Spleen (tissue), 11 donors: ENCODE results near the gene ANO3. TPM values are rescaled to one million over a fixed set of nuclear protein-coding genes. Genes with fewer than 3 reads are reported as not detected.

ENCODE experiments used
- DNase-seq: peaks from one replicate; pipeline ENCODE4 v3.0.0-alpha.2; 2020
- H3K27ac ChIP-seq, 8 donors: fragments of 200-600 bp; sonication (generic) in 7 of 8; 1 replicate in 4 of 8; 2 replicates in 4 of 8; pipeline versions ENCODE4 v1.5.0 to v1.8.0; 2016 to 2021; ENCODE audit warnings: inconsistent platforms in 4 of 8, mild to moderate bottlenecking in 4 of 8, moderate library complexity in 1 of 8
- H3K27me3 ChIP-seq, 7 donors: fragments of 200-600 bp; sonication (generic) in 6 of 7; replicated peaks in 1 of 7; 1 replicate in 4 of 7; 2 replicates in 3 of 7; pipeline versions ENCODE4 v1.5.0 to v1.8.0; 2016 to 2021; ENCODE audit warnings: inconsistent platforms in 3 of 7, mild to moderate bottlenecking in 1 of 7
- H3K36me3 ChIP-seq, 6 donors: fragments of 200-600 bp; sonication (generic) in 5 of 6; 1 replicate in 4 of 6; 2 replicates in 2 of 6; pipeline versions ENCODE4 v1.5.0 to v1.8.0; 2016 to 2021; ENCODE audit warnings: inconsistent platforms in 2 of 6
- H3K4me1 ChIP-seq, 6 donors: fragments of 200-600 bp; sonication (generic) in 5 of 6; 1 replicate in 3 of 6; 2 replicates in 3 of 6; pipeline versions ENCODE4 v1.5.0 to v1.8.0; 2016 to 2021; ENCODE audit warnings: inconsistent platforms in 3 of 6
- H3K4me3 ChIP-seq, 8 donors: fragments of 200-600 bp; sonication (generic) in 7 of 8; 1 replicate in 4 of 8; 2 replicates in 4 of 8; pipeline versions ENCODE4 v1.5.0 to v1.8.0; 2016 to 2021; ENCODE audit warnings: inconsistent platforms in 4 of 8, mild to moderate bottlenecking in 4 of 8, moderate library complexity in 2 of 8
- H3K9me3 ChIP-seq, 8 donors: fragments of 200-600 bp; sonication (generic) in 7 of 8; 1 replicate in 4 of 8; 2 replicates in 4 of 8; pipeline versions ENCODE4 v1.5.0 to v1.8.0; 2016 to 2021; ENCODE audit warnings: inconsistent platforms in 4 of 8
- CTCF ChIP-seq, 11 experiments: fragments of 200-600 bp in 7 of 11; fragments of 450-650 bp in 4 of 11; sonication (generic) in 4 of 11; IDR thresholded peaks in 8 of 11; conservative IDR thresholded peaks in 3 of 11; 1 replicate in 7 of 11; 2 replicates in 4 of 11; pipeline versions ENCODE4 v1.4.0 to v1.8.0; 2016 to 2021; ENCODE audit warnings: antibody characterized with exemption in 11 of 11, inconsistent platforms in 4 of 11, mild to moderate bottlenecking in 1 of 11
- POLR2A ChIP-seq, 3 donors: fragments of 450-650 bp; IDR thresholded peaks; one replicate each; pipeline ENCODE4 v1.5.1; 2017; ENCODE audit warnings: antibody characterized with exemption in 3 of 3, mild to moderate bottlenecking in 1 of 3
- POLR2AphosphoS5 ChIP-seq, 3 donors: sonication (generic); formaldehyde crosslinking; IDR thresholded peaks; one replicate each; pipeline ENCODE4 v1.5.1; 2017; ENCODE audit warnings: antibody characterized with exemption in 3 of 3
- WGBS, 5 donors: extraction: QIAGEN DNeasy Blood & Tissue Kit in 3 of 5; methylation state at CpG; one replicate each; pipeline versions ENCODE4 v1.1.5 to v1.1.7; 2013 to 2018; 5-methylcytosine and 5-hydroxymethylcytosine counted together
- intact Hi-C: fragments of 100-400 bp; cut with DNase I; formaldehyde crosslinking; loops from one replicate; pipeline ENCODE4 v1.15.0; 2023; ENCODE audit warnings: low total_unique reads
- polyA plus RNA-seq, 3 donors: library from polyadenylated mRNA; stranded (reverse); fragments of 200-250 nt; gene quantifications; one replicate each; pipeline ENCODE4 v1.2.1, GENCODE V29; 2013
- total RNA-seq, 7 donors: library from RNA; depleted of rRNA in 3 of 7; stranded (reverse); fragments of >200 nt in 3 of 7; fragmentation: NEBNext Ultra II Directional in 4 of 7; extraction: Animal tissue kit (Norgen Biotek cat#: 25700) in 4 of 7; gene quantifications; one replicate each; pipeline versions ENCODE4 v1.1.0 to v1.2.1, GENCODE V29; 2016 to 2021
- donor health status: healthy with polysubstance abuse.
- donor health status: DM: no; HTN: no; CAD: no; lungs with moderate emphysema.
- donor health status: DM: no; HTN: no; CAD: no.
- donor health status: Bipolar disorder and iron deficiency.
- donor health status: healthy.
- donor health status: DM: no; HTN: no; CAD: no.
- donor health status: DM: yes; HTN: yes; CAD: no.

ANO3 gene
- total and polyA plus RNA-seq, 10 donors: 0.03 to 2.6 (median 0.26) TPM; not detected in 4

- H3K9me3 ChIP-seq: peaks cover 6 to 43% (median 27%) of the 10 kb centered on the region in 8 donors
- no peak overlapping the region for H3K4me3 ChIP-seq
- WGBS, 5 donors: 77 to 96% (median 84%) methylated on average over 1 of the region's 1 CpG
- intact Hi-C loops: no loop called here
- no peaks in the 10 kb centered on the region for H3K36me3 ChIP-seq
- TF ChIP-seq CTCF (IDR thresholded peaks at IDR 0.05 in 8 of 11, conservative IDR thresholded peaks at IDR 0.05 in 3 of 11) (no peak), POLR2AphosphoS5 (IDR thresholded peaks at IDR 0.05) (no peak), POLR2A (IDR thresholded peaks at IDR 0.05) (no peak)
- H3K4me1 ChIP-seq: no peaks in the 10 kb centered on the region
- no peak for DNase-seq
- H3K27ac ChIP-seq: no peak overlapping the region
- no peaks in the 10 kb centered on the region for H3K27me3 ChIP-seq
These were observed 45.7 kb downstream of the ANO3 start for GRCh38 chr11:26377619-26378018.

DNA sequence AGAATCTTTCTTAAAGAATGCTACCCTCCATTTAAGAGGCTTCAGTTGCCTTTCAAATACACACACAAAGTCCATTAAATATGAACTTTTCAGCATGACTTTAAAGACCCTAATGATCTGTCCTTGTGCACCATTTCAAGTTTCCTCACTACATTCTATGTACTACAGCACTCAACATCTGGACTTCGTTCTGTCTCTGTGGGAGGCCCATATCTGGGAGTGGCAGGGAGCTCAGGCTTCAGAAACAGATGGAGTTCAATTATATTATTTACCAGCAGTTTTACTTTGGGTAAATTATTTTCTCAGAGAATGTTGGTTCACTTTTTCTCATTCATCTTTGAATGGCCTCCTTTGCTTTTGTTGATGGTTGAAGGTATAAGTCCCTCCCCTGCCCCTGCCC, 67.4 kb downstream of the ANO3 start:
- Histone ChIP-seq H3K36me3 (no peaks in the 10 kb centered on the region), H3K9me3 (peaks cover 0 to 10% (median 0%) of the 10 kb centered on the region in 8 donors), H3K27me3 (no peaks in the 10 kb centered on the region), H3K4me1 (no peaks in the 10 kb centered on the region), H3K4me3 (no peak overlapping the region), H3K27ac (no peak overlapping the region)
- intact Hi-C loops: no loop called here
- WGBS, 5 donors: 58 to 77% (median 70%) methylated on average over 1 of the region's 1 CpG
- TF ChIP-seq CTCF (IDR thresholded peaks at IDR 0.05 in 8 of 11, conservative IDR thresholded peaks at IDR 0.05 in 3 of 11) (no peak), POLR2A (IDR thresholded peaks at IDR 0.05) (no peak), POLR2AphosphoS5 (IDR thresholded peaks at IDR 0.05) (no peak)
- DNase-seq: no peak

DNA sequence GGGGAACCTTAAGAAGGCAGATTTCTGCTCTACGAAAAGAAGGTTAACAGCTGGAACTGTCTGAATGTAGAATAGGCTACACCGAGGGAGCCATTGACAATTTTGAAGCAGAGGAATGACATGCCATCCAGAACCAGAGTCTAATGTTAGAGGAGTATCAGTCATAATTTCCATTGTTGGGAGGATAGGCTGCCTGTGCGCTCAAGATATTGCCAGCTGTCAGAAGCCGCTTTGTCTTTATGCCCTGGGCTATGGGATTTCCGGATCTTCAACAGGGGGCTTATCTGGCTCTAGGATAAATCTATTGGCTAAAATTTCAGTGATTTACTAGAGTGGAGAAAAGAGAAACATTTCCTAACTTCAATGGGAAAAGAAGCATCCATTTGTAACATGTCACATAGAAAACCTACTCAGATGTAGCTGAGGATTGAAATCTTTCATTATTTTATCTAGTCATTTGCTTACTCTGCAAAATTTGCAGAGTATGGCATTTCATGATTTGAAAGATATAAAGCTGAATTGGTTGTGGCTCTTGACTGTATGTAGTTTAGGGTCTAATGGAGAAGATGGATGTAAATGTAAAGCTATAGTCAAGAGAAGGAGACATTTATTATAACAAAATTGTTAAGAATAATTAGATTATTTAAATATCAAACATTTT, 78.9 kb downstream of the ANO3 start:
- Histone ChIP-seq H3K36me3 (no peaks in the 10 kb centered on the region), H3K4me3 (no peak overlapping the region), H3K27ac (no peak overlapping the region), H3K4me1 (no peaks in the 10 kb centered on the region), H3K9me3 (peaks cover 0 to 7% (median 0%) of the 10 kb centered on the region in 8 donors), H3K27me3 (no peaks in the 10 kb centered on the region)
- intact Hi-C loops: no loop called here
- DNase-seq: no peak
- TF ChIP-seq CTCF (IDR thresholded peaks at IDR 0.05 in 8 of 11, conservative IDR thresholded peaks at IDR 0.05 in 3 of 11): no peak
- no peak for TF ChIP-seq POLR2AphosphoS5 (IDR thresholded peaks at IDR 0.05)
- no peak for TF ChIP-seq POLR2A (IDR thresholded peaks at IDR 0.05)
- 75 to 85% (median 83%) methylated on average over 5 of the region's 5 CpGs for WGBS, 5 donors

GRCh38 chr11:26412955-26413354, 81.0 kb downstream of the ANO3 start:
- Histone ChIP-seq H3K4me3 (no peak overlapping the region), H3K9me3 (peaks cover 0 to 2% (median 0%) of the 10 kb centered on the region in 8 donors), H3K36me3 (no peaks in the 10 kb centered on the region), H3K27ac (no peak overlapping the region), H3K4me1 (no peaks in the 10 kb centered on the region), H3K27me3 (no peaks in the 10 kb centered on the region)
- WGBS, 5 donors: 32 to 54% (median 47%) methylated on average over 1 of the region's 1 CpG
- intact Hi-C loops: no loop called here
- TF ChIP-seq POLR2A (IDR thresholded peaks at IDR 0.05) (no peak), POLR2AphosphoS5 (IDR thresholded peaks at IDR 0.05) (no peak), CTCF (IDR thresholded peaks at IDR 0.05 in 8 of 11, conservative IDR thresholded peaks at IDR 0.05 in 3 of 11) (no peak)
- DNase-seq: no peak
